BJ (cell line): Measurements from ENCODE around the gene CDC16. TPM values are rescaled to one million over a fixed set of nuclear protein-coding genes. Genes with fewer than 3 reads are reported as not detected.

ENCODE experiments used
- CTCF ChIA-PET: fragments of 350-600 bp; formaldehyde crosslinking; extraction: SDS; loops from one replicate; lab custom pipeline; 2021; ENCODE audit warnings: antibody characterized with exemption, inconsistent platforms; lab: Yijun Ruan, JAX
- POLR2A ChIA-PET: fragments of 300-600 bp; sonication (Branson Sonifier 250); formaldehyde crosslinking; extraction: SDS; loops from one replicate; lab custom pipeline; 2021; ENCODE audit warnings: antibody characterized with exemption; lab: Charles Lee
- DNase-seq: peaks from one replicate; pipeline ENCODE4 v3.0.0-alpha.2; 2011; ENCODE audit warnings: low read depth
- H3K27me3 ChIP-seq: 2 replicates; pipeline ENCODE4 v1.6.0; 2011; ENCODE audit warnings: low read length; ENCODE audit not compliant: control insufficient read depth, insufficient read depth
- H3K36me3 ChIP-seq: 2 replicates; pipeline ENCODE4 v1.5.1; 2011; ENCODE audit warnings: low read length; ENCODE audit not compliant: control insufficient read depth, insufficient read depth
- H3K4me3 ChIP-seq: 2 replicates; pipeline ENCODE4 v1.5.1; 2011; ENCODE audit warnings: low read depth, mild to moderate bottlenecking, control low read depth, low read length
- CTCF ChIP-seq: IDR thresholded peaks from 2 replicates; pipeline ENCODE4 v1.5.1; 2011; ENCODE audit warnings: low read depth, mild to moderate bottlenecking, control low read depth, inconsistent platforms, low read length, moderate library complexity; ENCODE audit not compliant: insufficient read depth
- polyA plus RNA-seq: library from polyadenylated mRNA; depleted of rRNA; stranded (reverse); fragments of >200 nt; gene quantifications from 2 replicates; pipeline ENCODE4 v1.2.3, GENCODE V29; 2011

The CDC16 gene
- polyA plus RNA-seq, 1 experiment: 55.8 TPM

- no peak for TF ChIP-seq CTCF
- Histone ChIP-seq H3K4me3 (no peak overlapping the region), H3K27me3 (no peaks in the 10 kb centered on the region), H3K36me3 (peaks cover 14% of the 10 kb centered on the region)
- DNase-seq: no peak
- POLR2A ChIA-PET: interaction anchor here (0.7 kb wide), 1 partner anchor 139 kb away, joined by 4 read pairs; no protein-coding TSS in a partner anchor
- CTCF ChIA-PET: interaction anchor here (1.2 kb wide), 1 partner anchor 11 kb away, joined by 3 read pairs; no protein-coding TSS in a partner anchor
Observed at GRCh38 chr13:114237415-114238112, 2.9 kb downstream of the CDC16 start.

- POLR2A ChIA-PET: no interaction called here
- DNase-seq: no peak
- H3K36me3 ChIP-seq: peaks cover 25% of the 10 kb centered on the region
- no peak overlapping the region for H3K4me3 ChIP-seq
- no peak for TF ChIP-seq CTCF
- no peaks in the 10 kb centered on the region for H3K27me3 ChIP-seq
- CTCF ChIA-PET: no interaction called here
Observed at GRCh38 chr13:114241918-114242317, 7.2 kb downstream of the CDC16 start.

GRCh38 chr13:114243971-114244370 is 9.3 kb downstream of the CDC16 start:
- no peak for TF ChIP-seq CTCF
- peaks cover 21% of the 10 kb centered on the region for H3K36me3 ChIP-seq
- H3K27me3 ChIP-seq: no peaks in the 10 kb centered on the region
- H3K4me3 ChIP-seq: no peak overlapping the region
- CTCF ChIA-PET: no interaction called here
- no peak for DNase-seq
- POLR2A ChIA-PET: no interaction called here

GRCh38 chr13:114244637-114245036 is 9.9 kb downstream of the CDC16 start:
- POLR2A ChIA-PET: no interaction called here
- TF ChIP-seq CTCF: no peak
- Histone ChIP-seq H3K36me3 (peaks cover 21% of the 10 kb centered on the region), H3K27me3 (no peaks in the 10 kb centered on the region), H3K4me3 (no peak overlapping the region)
- no peak for DNase-seq
- CTCF ChIA-PET: no interaction called here

GRCh38 chr13:114248011-114248410 is 13.3 kb downstream of the CDC16 start:
- Histone ChIP-seq H3K36me3 (peaks cover 19% of the 10 kb centered on the region), H3K4me3 (no peak overlapping the region), H3K27me3 (no peaks in the 10 kb centered on the region)
- peak; percentile 81 for DNase-seq
- TF ChIP-seq CTCF: no peak
- POLR2A ChIA-PET: no interaction called here
- CTCF ChIA-PET: interaction anchor here (1.3 kb wide), 1 partner anchor 13 kb away, joined by 3 read pairs; no protein-coding TSS in a partner anchor
